Activated CD4-positive, alpha-beta memory T cell treated with anti-CD3 and anti-CD28 coated beads, Interleukin-2, amount 10 ng/mL, durations not matched to agents 7 days and 5 days (primary cell): ENCODE results near the gene LRRC63. TPM values are rescaled to one million over a fixed set of nuclear protein-coding genes. Genes with fewer than 3 reads are reported as not detected.

Source experiments
- CTCF ChIA-PET: fragments of 350-600 bp; sonication (Branson Sonifier 250); formaldehyde crosslinking; loops from one replicate; lab custom pipeline; 2021; ENCODE audit warnings: antibody characterized with exemption, inconsistent platforms; lab: Charles Lee
- POLR2A ChIA-PET: fragments of 350-600 bp; sonication (Branson Sonifier 250); formaldehyde crosslinking; loops from one replicate; lab custom pipeline; 2021; ENCODE audit warnings: antibody characterized with exemption; lab: Charles Lee
- DNase-seq: peaks from one replicate; pipeline ENCODE4 v3.0.0-alpha.2; 2020
- H3K27ac Mint-ChIP-seq: one replicate; pipeline ENCODE4 v1.8.0; 2021; ENCODE audit warnings: mild to moderate bottlenecking, mixed read lengths
- H3K27me3 Mint-ChIP-seq: one replicate; pipeline ENCODE4 v1.8.0; 2021; ENCODE audit warnings: mixed read lengths
- H3K36me3 Mint-ChIP-seq: one replicate; pipeline ENCODE4 v1.8.0; 2021; ENCODE audit warnings: low read depth, mixed read lengths
- H3K4me1 Mint-ChIP-seq: one replicate; pipeline ENCODE4 v1.8.0; 2021; ENCODE audit warnings: mixed read lengths
- H3K4me3 Mint-ChIP-seq: one replicate; pipeline ENCODE4 v1.8.0; 2021; ENCODE audit warnings: mild to moderate bottlenecking, mixed read lengths
- H3K9me3 Mint-ChIP-seq: one replicate; pipeline ENCODE4 v1.8.0; 2021; ENCODE audit warnings: mixed read lengths
- total RNA-seq, 2 experiments: library from RNA; stranded (reverse); gene quantifications; one replicate each; pipeline ENCODE4 v1.2.3, GENCODE V29; 2021

LRRC63 gene
- total RNA-seq, 2 experiments from 2014 or later: 0.83 to 1.1 TPM

DNA sequence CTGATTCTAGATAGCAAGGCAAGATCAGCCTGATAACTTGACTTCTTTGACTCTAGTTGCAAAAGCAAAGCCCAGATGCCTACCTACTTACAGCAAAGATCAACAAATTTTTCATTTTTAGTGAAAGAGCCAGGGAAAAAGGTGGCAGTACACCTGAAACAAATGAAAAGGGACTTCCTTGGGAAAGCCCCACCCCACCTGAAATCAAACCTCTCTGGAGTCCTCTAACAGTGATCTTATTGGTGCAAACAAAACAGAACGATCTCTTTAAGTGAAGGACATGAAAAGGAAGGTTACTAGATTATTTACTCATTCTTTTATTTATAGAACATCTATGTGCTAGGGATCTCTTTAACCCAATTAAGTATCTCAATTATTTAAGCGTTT is 29.2 kb upstream of the LRRC63 start:
- CTCF ChIA-PET: interaction anchor here (0.6 to 4.0 kb wide), 8 partner anchors 11 to 1982 kb away, joined by 3 to 34 read pairs (median 4); no protein-coding TSS in a partner anchor
- peaks cover 50% of the 10 kb centered on the region for H3K4me1 Mint-ChIP-seq

GRCh38 chr13:46183018-46183946 is 28.4 kb upstream of the LRRC63 start:
- ChIA-PET POLR2A (interaction anchor here (0.7 to 14.9 kb wide), 9 partner anchors 10 to 113 kb away, joined by 3 to 552 read pairs (median 8); partner anchors contain the start of gene LRRC63), CTCF (interaction anchor here (0.9 to 4.0 kb wide), 4 partner anchors 11 to 138 kb away, joined by 3 to 34 read pairs (median 10); no protein-coding TSS in a partner anchor)
- H3K4me1 Mint-ChIP-seq: peaks cover 42% of the 10 kb centered on the region
- peak overlapping the region; percentile 96 for H3K4me3 Mint-ChIP-seq
- H3K9me3 Mint-ChIP-seq: no peaks in the 10 kb centered on the region
- H3K36me3 Mint-ChIP-seq: peaks cover 32% of the 10 kb centered on the region
- peak overlapping the region; percentile 99 for H3K27ac Mint-ChIP-seq
- H3K27me3 Mint-ChIP-seq: no peaks in the 10 kb centered on the region
- no peak for DNase-seq

More for the DNA sequence above, 29.2 kb upstream of the LRRC63 start:
- H3K27ac Mint-ChIP-seq: peak overlapping the region; percentile 99
- peaks cover 40% of the 10 kb centered on the region for H3K36me3 Mint-ChIP-seq
- no peaks in the 10 kb centered on the region for H3K9me3 Mint-ChIP-seq
- peak overlapping the region; percentile 96 for H3K4me3 Mint-ChIP-seq
- no peak for DNase-seq
- POLR2A ChIA-PET: interaction anchor here (0.8 to 14.9 kb wide), 16 partner anchors 10 to 130 kb away, joined by 3 to 552 read pairs (median 4); partner anchors contain the start of genes LRRC63 and ZC3H13
- H3K27me3 Mint-ChIP-seq: no peaks in the 10 kb centered on the region

DNA sequence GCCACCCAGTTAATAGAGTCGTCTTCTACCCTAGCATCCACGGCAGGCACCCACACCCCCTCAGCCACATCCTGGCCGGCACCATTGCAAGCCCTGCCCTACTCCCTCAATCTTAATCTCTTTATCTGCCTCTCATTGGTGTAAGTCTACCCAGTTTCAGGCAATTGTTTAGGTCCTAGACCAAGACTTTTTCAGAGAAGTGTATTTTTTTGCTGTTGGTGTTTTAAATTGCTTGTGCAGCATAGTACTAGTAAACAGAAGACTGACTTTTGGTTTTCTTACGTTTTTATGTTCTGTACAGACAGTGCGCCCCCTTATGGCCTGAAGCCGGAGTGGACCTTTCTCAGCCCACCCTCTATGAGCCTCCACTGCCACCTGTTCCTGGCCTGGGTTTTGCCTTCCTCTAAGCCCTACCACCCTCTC is 27.4 kb upstream of the LRRC63 start:
- Mint-ChIP-seq H3K27me3 (no peaks in the 10 kb centered on the region), H3K36me3 (peaks cover 24% of the 10 kb centered on the region), H3K9me3 (no peaks in the 10 kb centered on the region), H3K27ac (peak overlapping the region; percentile 99), H3K4me3 (peak overlapping the region; percentile 96), H3K4me1 (peaks cover 39% of the 10 kb centered on the region)
- DNase-seq: peak; percentile 85
- ChIA-PET POLR2A (interaction anchor here (1.0 to 1.2 kb wide), 3 partner anchors 9 to 26 kb away, joined by 3 to 7 read pairs (median 3); no protein-coding TSS in a partner anchor), CTCF (interaction anchor here (1.0 to 3.3 kb wide), 4 partner anchors 12 to 58 kb away, joined by 3 to 13 read pairs (median 5); no protein-coding TSS in a partner anchor)

- H3K27ac Mint-ChIP-seq: peak overlapping the region; percentile 99
- POLR2A ChIA-PET: interaction anchor here (1.0 to 1.3 kb wide), 4 partner anchors 8 to 25 kb away, joined by 3 to 8 read pairs (median 5); no protein-coding TSS in a partner anchor
- peaks cover 11% of the 10 kb centered on the region for H3K36me3 Mint-ChIP-seq
- no peak for DNase-seq
- peaks cover 36% of the 10 kb centered on the region for H3K4me1 Mint-ChIP-seq
- CTCF ChIA-PET: interaction anchor here (0.9 to 3.3 kb wide), 8 partner anchors 9 to 99 kb away, joined by 3 to 13 read pairs (median 4); no protein-coding TSS in a partner anchor
- no peaks in the 10 kb centered on the region for H3K9me3 Mint-ChIP-seq
- no peaks in the 10 kb centered on the region for H3K27me3 Mint-ChIP-seq
- no peak overlapping the region for H3K4me3 Mint-ChIP-seq
These were observed 26.1 kb upstream of the LRRC63 start for GRCh38 chr13:46185634-46186033.

DNA sequence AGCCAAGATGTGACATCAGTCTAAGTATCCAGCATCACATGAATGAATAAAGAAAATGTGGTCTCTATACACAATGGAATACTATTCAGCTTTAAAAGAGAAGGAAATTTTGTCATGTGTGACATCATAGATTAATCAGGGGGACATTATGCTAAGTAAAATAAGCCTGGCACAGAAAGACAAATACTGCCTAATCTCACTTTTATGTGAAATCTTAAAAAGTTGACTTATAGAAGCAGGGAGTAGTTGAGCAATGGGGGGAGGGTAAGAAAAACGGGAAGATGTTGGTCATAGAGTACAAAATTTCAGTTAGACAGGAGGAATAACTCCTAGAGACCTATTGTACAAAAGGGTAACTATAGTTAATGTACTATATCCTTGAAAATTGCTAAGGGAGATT is 19.3 kb upstream of the LRRC63 start:
- Mint-ChIP-seq H3K4me3 (no peak overlapping the region), H3K27ac (no peak overlapping the region), H3K36me3 (no peaks in the 10 kb centered on the region), H3K27me3 (peaks cover 2% of the 10 kb centered on the region), H3K9me3 (no peaks in the 10 kb centered on the region), H3K4me1 (no peaks in the 10 kb centered on the region)
- ChIA-PET POLR2A (interaction anchor here (1.2 kb wide), 1 partner anchor 10 kb away, joined by 8 read pairs; the partner anchor contains the start of gene LCP1), CTCF (interaction anchor here (0.8 to 1.5 kb wide), 3 partner anchors 13 to 97 kb away, joined by 3 read pairs; no protein-coding TSS in a partner anchor)
- no peak for DNase-seq

DNA sequence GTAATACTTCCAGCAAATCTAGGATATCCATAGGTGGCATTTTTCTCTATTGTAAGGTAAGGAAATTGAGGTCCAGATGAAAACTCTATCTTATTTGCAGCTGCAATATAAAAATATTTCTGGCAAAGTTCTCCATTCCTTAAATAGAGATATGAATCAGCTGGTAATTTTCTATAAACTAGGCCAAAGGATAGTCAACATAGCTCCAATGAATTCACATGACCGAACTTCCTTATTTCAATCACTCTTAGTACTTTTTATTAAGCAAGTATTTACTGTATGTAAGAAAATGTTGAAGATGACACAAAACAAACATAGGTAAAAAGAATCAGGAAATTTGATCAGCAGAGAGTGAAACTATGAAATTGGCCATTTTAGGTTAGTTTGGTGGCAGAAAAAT is 16.7 kb upstream of the LRRC63 start:
- Mint-ChIP-seq H3K9me3 (no peaks in the 10 kb centered on the region), H3K4me3 (no peak overlapping the region), H3K4me1 (peaks cover 5% of the 10 kb centered on the region), H3K27me3 (peaks cover 2% of the 10 kb centered on the region), H3K36me3 (no peaks in the 10 kb centered on the region), H3K27ac (no peak overlapping the region)
- no peak for DNase-seq
- CTCF ChIA-PET: interaction anchor here (1.1 kb wide), 1 partner anchor 93 kb away, joined by 3 read pairs; no protein-coding TSS in a partner anchor
- POLR2A ChIA-PET: no interaction called here

- ChIA-PET POLR2A (interaction anchor here (1.5 kb wide), 1 partner anchor 25 kb away, joined by 5 read pairs; no protein-coding TSS in a partner anchor), CTCF (no interaction called here)
- Mint-ChIP-seq H3K36me3 (no peaks in the 10 kb centered on the region), H3K4me1 (peaks cover 25% of the 10 kb centered on the region), H3K4me3 (no peak overlapping the region), H3K9me3 (no peaks in the 10 kb centered on the region), H3K27ac (no peak overlapping the region), H3K27me3 (no peaks in the 10 kb centered on the region)
- DNase-seq: no peak
These were observed 14.3 kb upstream of the LRRC63 start for GRCh38 chr13:46197299-46198048.

DNA sequence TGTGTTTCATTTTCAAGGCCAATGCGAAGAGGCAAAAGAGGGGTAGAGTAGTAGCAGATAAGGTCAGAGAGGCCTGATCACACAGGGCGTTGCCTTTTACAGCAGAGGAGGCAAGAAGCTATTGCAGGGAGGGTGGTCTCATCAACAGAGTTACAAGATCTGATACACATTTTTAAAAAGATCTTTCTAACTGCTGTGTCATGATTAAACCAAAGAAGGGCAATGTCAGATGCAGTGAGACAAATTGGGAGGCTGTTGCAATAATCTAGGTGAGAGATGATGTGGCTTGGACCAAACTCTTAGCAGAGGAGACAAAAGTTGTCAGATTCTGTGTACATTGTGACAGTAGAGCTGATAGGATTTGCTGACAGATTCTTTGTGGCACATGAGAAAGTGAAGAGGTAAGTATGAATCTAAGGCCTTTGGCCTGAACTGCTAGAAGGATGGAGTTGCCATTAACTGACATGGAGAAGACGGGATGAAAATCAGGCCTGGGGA is 13.0 kb upstream of the LRRC63 start:
- no peaks in the 10 kb centered on the region for H3K9me3 Mint-ChIP-seq
- no peak for DNase-seq
- H3K4me3 Mint-ChIP-seq: no peak overlapping the region
- no peak overlapping the region for H3K27ac Mint-ChIP-seq
- POLR2A ChIA-PET: interaction anchor here (1.0 to 1.5 kb wide), 3 partner anchors 22 to 97 kb away, joined by 3 to 5 read pairs (median 3); no protein-coding TSS in a partner anchor
- no peaks in the 10 kb centered on the region for H3K27me3 Mint-ChIP-seq
- H3K4me1 Mint-ChIP-seq: peaks cover 36% of the 10 kb centered on the region
- H3K36me3 Mint-ChIP-seq: peaks cover 3% of the 10 kb centered on the region
- CTCF ChIA-PET: interaction anchor here (1.1 to 1.3 kb wide), 2 partner anchors 12 to 14 kb away, joined by 3 read pairs; no protein-coding TSS in a partner anchor

- ChIA-PET CTCF (interaction anchor here (1.0 to 2.4 kb wide), 7 partner anchors 9 to 88 kb away, joined by 3 to 10 read pairs (median 5); no protein-coding TSS in a partner anchor), POLR2A (interaction anchor here (0.7 to 1.9 kb wide), 8 partner anchors 9 to 94 kb away, joined by 3 to 14 read pairs (median 6); partner anchors contain the start of gene LCP1)
- Mint-ChIP-seq H3K27me3 (no peaks in the 10 kb centered on the region), H3K36me3 (peaks cover 3% of the 10 kb centered on the region), H3K4me1 (peaks cover 49% of the 10 kb centered on the region), H3K4me3 (no peak overlapping the region), H3K27ac (peak overlapping the region; percentile 80), H3K9me3 (no peaks in the 10 kb centered on the region)
- DNase-seq: no peak
These were observed 9.4 kb upstream of the LRRC63 start for GRCh38 chr13:46202188-46202795.

GRCh38 chr13:46202966-46203365 is 8.8 kb upstream of the LRRC63 start:
- Mint-ChIP-seq H3K36me3 (peaks cover 3% of the 10 kb centered on the region), H3K4me3 (no peak overlapping the region), H3K27ac (no peak overlapping the region), H3K27me3 (no peaks in the 10 kb centered on the region), H3K4me1 (peaks cover 49% of the 10 kb centered on the region), H3K9me3 (no peaks in the 10 kb centered on the region)
- ChIA-PET CTCF (interaction anchor here (1.0 to 2.4 kb wide), 7 partner anchors 8 to 87 kb away, joined by 3 to 10 read pairs (median 5); no protein-coding TSS in a partner anchor), POLR2A (interaction anchor here (0.9 to 1.9 kb wide), 8 partner anchors 8 to 93 kb away, joined by 3 to 14 read pairs (median 6); partner anchors contain the start of gene LCP1)
- DNase-seq: no peak

DNA sequence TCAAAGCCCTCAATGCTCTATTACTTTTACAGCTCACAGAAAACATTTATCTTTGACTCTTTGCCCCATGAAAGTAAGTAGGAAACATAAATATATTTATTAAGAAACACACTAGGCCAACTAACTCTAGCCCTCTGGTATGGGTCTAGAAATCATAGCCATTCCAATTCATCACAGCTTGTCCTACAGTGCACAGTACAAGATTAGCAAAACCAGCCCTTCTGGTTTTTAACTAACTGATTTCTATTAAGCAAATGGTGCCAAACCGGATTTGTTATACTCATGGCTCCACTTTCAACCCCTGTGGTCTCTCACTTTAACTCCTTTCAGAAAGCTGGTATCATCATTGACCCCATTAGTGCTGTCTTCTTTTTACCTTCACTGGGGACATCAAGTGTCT is 5.6 kb upstream of the LRRC63 start:
- H3K9me3 Mint-ChIP-seq: no peaks in the 10 kb centered on the region

More for the DNA sequence above, 5.6 kb upstream of the LRRC63 start:
- peaks cover 4% of the 10 kb centered on the region for H3K36me3 Mint-ChIP-seq
- H3K27ac Mint-ChIP-seq: no peak overlapping the region
- ChIA-PET POLR2A (no interaction called here), CTCF (no interaction called here)
- DNase-seq: no peak
- H3K4me3 Mint-ChIP-seq: no peak overlapping the region
- H3K4me1 Mint-ChIP-seq: peaks cover 44% of the 10 kb centered on the region
- no peaks in the 10 kb centered on the region for H3K27me3 Mint-ChIP-seq
